ENCODE results near the gene PHC2. TPM values are rescaled to one million over a fixed set of nuclear protein-coding genes. Genes with fewer than 3 reads are reported as not detected.
A peak's percentile ranks its signal among the peaks of the same experiment; 100 is the strongest.

PHC2 gene
- total RNA-seq, 1 experiment from 2014 or later, result 137 TPM

GRCh38 chr1:33433509-33434362 is 2.8 kb upstream of the PHC2 start:
- H3K27me3 Mint-ChIP-seq (ENCODE audit: insufficient read depth, unreplicated experiment), result no peaks in the 10 kb centered on the region
- TF ChIP-seq CTCF (IDR thresholded peaks at IDR 0.05; ENCODE audit: unreplicated experiment), result no peak
- peaks cover 21% of the 10 kb centered on the region for H3K4me1 Mint-ChIP-seq (ENCODE audit: insufficient read depth, unreplicated experiment)
- peaks cover 6% of the 10 kb centered on the region for H3K36me3 Mint-ChIP-seq (ENCODE audit: insufficient read depth, unreplicated experiment)
- no TSS peak for BruUV-seq (replicated peaks)
- POLR2A ChIA-PET, result interaction anchor here (0.6 to 1.8 kb wide), 7 partner anchors 11 to 320 kb away, joined by 3 to 7 read pairs (median 3); no protein-coding TSS in a partner anchor
- H3K9me3 Mint-ChIP-seq (ENCODE audit: unreplicated experiment), result no peaks in the 10 kb centered on the region
- CTCF ChIA-PET, result interaction anchor here (0.6 to 4.1 kb wide), 8 partner anchors 9 to 86 kb away, joined by 3 to 16 read pairs (median 4); no protein-coding TSS in a partner anchor
- H3K4me3 Mint-ChIP-seq (ENCODE audit: unreplicated experiment), result no peak overlapping the region
- intact Hi-C loops (cut with micrococcal nuclease), result loop anchor here (2.0 to 5.0 kb wide), 2 partner anchors 23 to 51 kb away; no protein-coding TSS in a partner anchor
- H3K27ac Mint-ChIP-seq (ENCODE audit: low read depth, unreplicated experiment), result peak overlapping the region; percentile 10
- DNase-seq (ENCODE audit: unreplicated experiment), result peak; percentile 100

GRCh38 chr1:33429856-33430691 is 821 bp downstream of the PHC2 start:
- POLR2A ChIA-PET, result interaction anchor here (0.6 to 2.2 kb wide), 10 partner anchors 37 to 300 kb away, joined by 3 to 9 read pairs (median 3); no protein-coding TSS in a partner anchor
- peak; percentile 39 for DNase-seq (ENCODE audit: unreplicated experiment)
- intact Hi-C loops (cut with micrococcal nuclease), result loop anchor here (5.0 kb wide), 1 partner anchor 48 kb away; no protein-coding TSS in a partner anchor

GRCh38 chr1:33429332-33429731 is 1.6 kb downstream of the PHC2 start:
- H3K4me3 Mint-ChIP-seq (ENCODE audit: unreplicated experiment), result no peak overlapping the region
- DNase-seq (ENCODE audit: unreplicated experiment), result no peak
- H3K27me3 Mint-ChIP-seq (ENCODE audit: insufficient read depth, unreplicated experiment), result no peaks in the 10 kb centered on the region
- no peak overlapping the region for H3K27ac Mint-ChIP-seq (ENCODE audit: low read depth, unreplicated experiment)
- ChIA-PET CTCF (interaction anchor here (0.6 to 0.9 kb wide), 5 partner anchors 16 to 185 kb away, joined by 3 to 4 read pairs (median 3); partner anchors contain the start of gene ZSCAN20), POLR2A (interaction anchor here (0.5 to 2.2 kb wide), 9 partner anchors 12 to 299 kb away, joined by 3 to 9 read pairs (median 3); no protein-coding TSS in a partner anchor)
- H3K36me3 Mint-ChIP-seq (ENCODE audit: insufficient read depth, unreplicated experiment), result no peaks in the 10 kb centered on the region
- intact Hi-C loops (cut with micrococcal nuclease), result no loop called here
- TF ChIP-seq CTCF (IDR thresholded peaks at IDR 0.05; ENCODE audit: unreplicated experiment), result no peak
- H3K4me1 Mint-ChIP-seq (ENCODE audit: insufficient read depth, unreplicated experiment), result peaks cover 13% of the 10 kb centered on the region
- BruUV-seq (replicated peaks), result TSS peak; percentile 45
- H3K9me3 Mint-ChIP-seq (ENCODE audit: unreplicated experiment), result no peaks in the 10 kb centered on the region

More at GRCh38 chr1:33429856-33430691, 821 bp downstream of the PHC2 start:
- no TSS peak for BruUV-seq (replicated peaks)
- CTCF ChIA-PET, result interaction anchor here (0.6 to 1.3 kb wide), 8 partner anchors 8 to 1440 kb away, joined by 3 to 4 read pairs (median 3); partner anchors contain the start of gene ZSCAN20
- H3K27me3 Mint-ChIP-seq (ENCODE audit: insufficient read depth, unreplicated experiment), result no peaks in the 10 kb centered on the region
- peak; percentile 18 for TF ChIP-seq CTCF (IDR thresholded peaks at IDR 0.05; ENCODE audit: unreplicated experiment)
- no peak overlapping the region for H3K4me3 Mint-ChIP-seq (ENCODE audit: unreplicated experiment)
- H3K36me3 Mint-ChIP-seq (ENCODE audit: insufficient read depth, unreplicated experiment), result peaks cover 5% of the 10 kb centered on the region
- H3K27ac Mint-ChIP-seq (ENCODE audit: low read depth, unreplicated experiment), result no peak overlapping the region
- no peaks in the 10 kb centered on the region for H3K9me3 Mint-ChIP-seq (ENCODE audit: unreplicated experiment)
- peaks cover 20% of the 10 kb centered on the region for H3K4me1 Mint-ChIP-seq (ENCODE audit: insufficient read depth, unreplicated experiment)
